DOHH2 (cell line): ENCODE results near the gene LTC4S.

Experiments used
- H3F3A ChIP-seq: fragments of 200-600 bp; sonication (generic), shearing (Covaris generic); 2 replicates; pipeline ENCODE4 v1.6.0; 2016; ENCODE audit warnings: antibody characterized with exemption, mild to moderate bottlenecking; ENCODE audit not compliant: control insufficient read depth, insufficient read depth
- H3K27ac ChIP-seq: fragments of 200-600 bp; sonication (generic); 2 replicates; pipeline ENCODE4 v1.5.1; 2014; ENCODE audit warnings: low read depth, mild to moderate bottlenecking, low read length, moderate library complexity
- H3K27me3 ChIP-seq: fragments of 200-600 bp; sonication (generic); 2 replicates; pipeline ENCODE4 v1.6.1; 2014; ENCODE audit warnings: mild to moderate bottlenecking, low read length, mixed read lengths; ENCODE audit not compliant: control insufficient read depth
- H3K36me3 ChIP-seq: fragments of 200-600 bp; sonication (generic); 2 replicates; pipeline ENCODE4 v1.6.1; 2014; ENCODE audit warnings: mild to moderate bottlenecking, low read length, moderate library complexity, mixed read lengths; ENCODE audit not compliant: control insufficient read depth
- H3K4me1 ChIP-seq: fragments of 200-600 bp; sonication (generic); 2 replicates; pipeline ENCODE4 v1.6.1; 2014; ENCODE audit warnings: mild to moderate bottlenecking, low read length, mixed read lengths; ENCODE audit not compliant: control insufficient read depth
- H3K4me2 ChIP-seq: fragments of 200-600 bp; sonication (generic); 2 replicates; pipeline ENCODE4 v1.6.0; 2014; ENCODE audit warnings: mild to moderate bottlenecking, low read length, moderate library complexity
- H3K4me3 ChIP-seq: fragments of 200-600 bp; sonication (generic); 2 replicates; pipeline ENCODE4 v1.5.1; 2014; ENCODE audit warnings: mild to moderate bottlenecking, low read length, mixed read lengths
- H3K79me2 ChIP-seq: fragments of 200-600 bp; sonication (generic); 2 replicates; pipeline ENCODE4 v1.6.1; 2014; ENCODE audit warnings: mild to moderate bottlenecking, low read length, mixed read lengths; ENCODE audit not compliant: control insufficient read depth
- H3K9me2 ChIP-seq: fragments of 200-600 bp; sonication (generic); replicated peaks from 2 replicates; pipeline ENCODE4 v1.6.1; 2014; ENCODE audit warnings: mild to moderate bottlenecking, low read length, mixed read lengths; ENCODE audit not compliant: control insufficient read depth
- H3K9me3 ChIP-seq: fragments of 200-600 bp; sonication (generic); 2 replicates; pipeline ENCODE4 v1.6.1; 2014; ENCODE audit warnings: antibody characterized with exemption, low read length, mixed read lengths; ENCODE audit not compliant: control insufficient read depth, insufficient read depth
- H4K20me1 ChIP-seq: fragments of 200-600 bp; sonication (generic); 2 replicates; pipeline ENCODE4 v1.6.0; 2014; ENCODE audit warnings: low read depth, mild to moderate bottlenecking, antibody characterized with exemption, low read length, moderate library complexity; ENCODE audit not compliant: control insufficient read depth, insufficient read depth
- EZH2phosphoT487 ChIP-seq: fragments of 200-600 bp; sonication (generic); IDR thresholded peaks from 2 replicates; pipeline ENCODE4 v1.6.1; 2017; ENCODE audit warnings: borderline replicate concordance, mild to moderate bottlenecking, antibody characterized with exemption, low read length, moderate library complexity, mixed read lengths
- TF ChIP-seq, protein P1 (sequence below): fragments of 200-600 bp; sonication (generic); IDR thresholded peaks from one replicate; pipeline ENCODE4 v1.5.1; 2014; ENCODE audit warnings: antibody characterized with exemption, mild to moderate bottlenecking, low read depth, low read length; ENCODE audit not compliant: poor library complexity, severe bottlenecking

LTC4S gene

DNA sequence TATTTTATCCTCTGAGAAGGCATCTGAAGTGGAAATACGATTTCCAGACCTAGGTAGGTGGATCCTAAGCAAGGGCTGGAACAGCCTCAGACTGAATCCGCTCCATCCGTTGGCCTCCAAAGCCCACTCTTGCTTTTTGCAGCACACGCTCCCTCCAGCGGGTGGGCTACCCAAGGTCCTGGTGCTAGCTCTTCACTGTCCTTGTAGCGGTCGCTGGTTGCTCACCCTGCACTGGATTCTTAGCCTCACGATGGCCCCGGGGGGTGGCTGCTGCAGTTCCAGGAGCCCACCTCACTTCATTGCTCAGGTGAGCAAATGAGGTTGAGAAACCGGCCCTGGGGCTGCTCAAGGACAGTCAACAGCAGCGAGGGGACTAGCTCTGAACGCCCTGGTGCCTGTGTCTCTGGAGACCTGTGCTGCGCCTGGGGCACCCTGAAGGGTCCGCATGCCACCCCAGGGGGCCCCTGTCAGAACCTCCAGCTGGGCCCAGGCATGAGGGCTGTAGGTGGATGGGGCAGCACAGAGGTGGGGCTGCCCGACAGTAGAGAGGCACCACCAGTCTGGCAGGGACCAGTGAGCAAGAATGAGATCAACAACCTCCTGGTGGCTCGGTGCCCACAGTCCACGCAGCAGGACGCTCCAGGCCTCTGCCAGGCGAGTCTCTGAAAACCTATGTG lies 8.6 kb downstream of the LTC4S start:
- no peaks in the 10 kb centered on the region for H3K27me3 ChIP-seq
- TF ChIP-seq EZH2phosphoT487, result no peak
- TF ChIP-seq, protein P1, sequence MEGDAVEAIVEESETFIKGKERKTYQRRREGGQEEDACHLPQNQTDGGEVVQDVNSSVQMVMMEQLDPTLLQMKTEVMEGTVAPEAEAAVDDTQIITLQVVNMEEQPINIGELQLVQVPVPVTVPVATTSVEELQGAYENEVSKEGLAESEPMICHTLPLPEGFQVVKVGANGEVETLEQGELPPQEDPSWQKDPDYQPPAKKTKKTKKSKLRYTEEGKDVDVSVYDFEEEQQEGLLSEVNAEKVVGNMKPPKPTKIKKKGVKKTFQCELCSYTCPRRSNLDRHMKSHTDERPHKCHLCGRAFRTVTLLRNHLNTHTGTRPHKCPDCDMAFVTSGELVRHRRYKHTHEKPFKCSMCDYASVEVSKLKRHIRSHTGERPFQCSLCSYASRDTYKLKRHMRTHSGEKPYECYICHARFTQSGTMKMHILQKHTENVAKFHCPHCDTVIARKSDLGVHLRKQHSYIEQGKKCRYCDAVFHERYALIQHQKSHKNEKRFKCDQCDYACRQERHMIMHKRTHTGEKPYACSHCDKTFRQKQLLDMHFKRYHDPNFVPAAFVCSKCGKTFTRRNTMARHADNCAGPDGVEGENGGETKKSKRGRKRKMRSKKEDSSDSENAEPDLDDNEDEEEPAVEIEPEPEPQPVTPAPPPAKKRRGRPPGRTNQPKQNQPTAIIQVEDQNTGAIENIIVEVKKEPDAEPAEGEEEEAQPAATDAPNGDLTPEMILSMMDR, result no peak
- no peaks in the 10 kb centered on the region for H3K9me3 ChIP-seq
- H3K27ac ChIP-seq, result no peak overlapping the region
- H4K20me1 ChIP-seq, result no peaks in the 10 kb centered on the region
- H3K79me2 ChIP-seq, result peaks cover 29% of the 10 kb centered on the region
- H3K36me3 ChIP-seq, result peaks cover 34% of the 10 kb centered on the region; the same call in 1 of the 2 replicates
- H3K4me1 ChIP-seq, result peaks cover 19% of the 10 kb centered on the region
- no peak overlapping the region for H3K4me2 ChIP-seq
- no peaks in the 10 kb centered on the region for H3F3A ChIP-seq
- H3K4me3 ChIP-seq, result no peak overlapping the region
- no peaks in the 10 kb centered on the region for H3K9me2 ChIP-seq

- H3F3A ChIP-seq, result peaks cover 2% of the 10 kb centered on the region; the same call in 1 of the 2 replicates
- no peaks in the 10 kb centered on the region for H3K27me3 ChIP-seq
- TF ChIP-seq, protein P1, result no peak
- no peak for TF ChIP-seq EZH2phosphoT487
- no peaks in the 10 kb centered on the region for H3K9me2 ChIP-seq
- H3K4me1 ChIP-seq, result peaks cover 25% of the 10 kb centered on the region
- H3K4me3 ChIP-seq, result no peak overlapping the region
- peaks cover 35% of the 10 kb centered on the region for H3K79me2 ChIP-seq
- H3K9me3 ChIP-seq, result no peaks in the 10 kb centered on the region
- no peak overlapping the region for H3K4me2 ChIP-seq
- H4K20me1 ChIP-seq, result no peaks in the 10 kb centered on the region
- H3K27ac ChIP-seq, result no peak overlapping the region
- peaks cover 27% of the 10 kb centered on the region; the same call in 1 of the 2 replicates for H3K36me3 ChIP-seq
These were observed 9.3 kb downstream of the LTC4S start for GRCh38 chr5:179802950-179803562.

- Histone ChIP-seq H3K9me2 (no peaks in the 10 kb centered on the region), H3K9me3 (no peaks in the 10 kb centered on the region), H3K79me2 (peaks cover 37% of the 10 kb centered on the region), H3K27me3 (no peaks in the 10 kb centered on the region), H3K36me3 (peaks cover 19% of the 10 kb centered on the region; the same call in 1 of the 2 replicates), H3K4me1 (peaks cover 26% of the 10 kb centered on the region), H4K20me1 (no peaks in the 10 kb centered on the region), H3K27ac (no peak overlapping the region), H3K4me2 (0 out of 2 replicates have a peak overlapping the region, but pooled peaks have one; percentile 21), H3K4me3 (no peak overlapping the region), H3F3A (peaks cover 6% of the 10 kb centered on the region; the same call in 1 of the 2 replicates)
- TF ChIP-seq EZH2phosphoT487, result no peak
- TF ChIP-seq, protein P1, result no peak
These were observed 10.1 kb downstream of the LTC4S start for GRCh38 chr5:179803651-179804554.
